HG03457 (cell line): ENCODE results near the gene IRF9.

Experiments
- ATAC-seq: cut with Tn5 transposase; IDR thresholded peaks from one replicate; pipeline ENCODE4 v1.9.1; 2021; ENCODE audit warnings: moderate number of reproducible peaks; ENCODE audit not compliant: unreplicated experiment

IRF9 gene, protein sequence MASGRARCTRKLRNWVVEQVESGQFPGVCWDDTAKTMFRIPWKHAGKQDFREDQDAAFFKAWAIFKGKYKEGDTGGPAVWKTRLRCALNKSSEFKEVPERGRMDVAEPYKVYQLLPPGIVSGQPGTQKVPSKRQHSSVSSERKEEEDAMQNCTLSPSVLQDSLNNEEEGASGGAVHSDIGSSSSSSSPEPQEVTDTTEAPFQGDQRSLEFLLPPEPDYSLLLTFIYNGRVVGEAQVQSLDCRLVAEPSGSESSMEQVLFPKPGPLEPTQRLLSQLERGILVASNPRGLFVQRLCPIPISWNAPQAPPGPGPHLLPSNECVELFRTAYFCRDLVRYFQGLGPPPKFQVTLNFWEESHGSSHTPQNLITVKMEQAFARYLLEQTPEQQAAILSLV

DNA sequence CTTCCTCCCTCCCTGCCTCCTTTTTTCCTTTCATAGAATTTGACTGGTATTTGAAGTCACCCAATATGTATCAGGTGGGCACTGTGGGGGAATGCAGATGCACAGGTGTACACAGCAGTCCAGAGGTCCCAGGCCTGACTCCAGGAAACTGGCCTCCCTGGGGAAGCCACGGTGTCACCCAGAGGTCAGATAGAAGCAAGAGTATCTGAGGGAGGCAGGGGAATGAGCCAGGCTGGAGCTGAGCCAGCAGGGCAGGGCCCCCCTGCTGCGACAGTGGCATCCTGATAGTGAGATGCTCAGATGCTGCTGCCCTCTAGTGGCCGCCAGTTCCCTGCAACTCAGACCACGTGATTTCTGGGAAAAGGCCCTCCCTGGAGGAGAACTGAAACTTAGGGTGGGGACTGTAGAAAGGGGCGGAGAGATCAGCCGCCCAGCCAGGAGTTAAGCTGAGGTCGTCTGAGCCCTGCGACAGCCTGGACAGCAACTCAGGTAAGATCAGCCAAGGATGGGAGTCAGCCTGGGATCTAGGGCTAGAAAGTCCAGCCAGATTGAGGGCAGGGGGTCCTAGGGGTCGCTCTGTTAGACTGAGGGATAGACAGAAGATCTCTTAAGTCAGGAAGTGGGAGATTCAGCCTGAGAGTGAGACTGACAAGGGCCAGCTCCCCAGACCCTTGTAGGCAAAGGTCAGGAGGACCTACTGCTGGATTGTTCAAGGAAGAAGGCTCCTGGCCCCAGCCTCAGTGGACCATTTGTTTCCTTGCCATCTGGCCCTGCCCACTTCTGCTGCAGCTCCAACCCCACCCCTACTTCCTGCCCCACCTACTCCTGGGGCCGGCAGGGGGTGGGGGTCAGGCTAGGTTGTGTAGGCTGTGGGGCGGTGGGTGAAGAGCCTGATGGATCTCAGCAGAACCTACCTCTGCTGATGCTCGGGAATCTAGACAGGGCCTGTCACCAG, at the start of gene IRF9:
TSS of gene IRF9 (plus strand) at position 416 of the 955 bp plus-strand sequence. CDS start 880 bp downstream, outside the sequence.
- ATAC-seq: peak; percentile 55

DNA sequence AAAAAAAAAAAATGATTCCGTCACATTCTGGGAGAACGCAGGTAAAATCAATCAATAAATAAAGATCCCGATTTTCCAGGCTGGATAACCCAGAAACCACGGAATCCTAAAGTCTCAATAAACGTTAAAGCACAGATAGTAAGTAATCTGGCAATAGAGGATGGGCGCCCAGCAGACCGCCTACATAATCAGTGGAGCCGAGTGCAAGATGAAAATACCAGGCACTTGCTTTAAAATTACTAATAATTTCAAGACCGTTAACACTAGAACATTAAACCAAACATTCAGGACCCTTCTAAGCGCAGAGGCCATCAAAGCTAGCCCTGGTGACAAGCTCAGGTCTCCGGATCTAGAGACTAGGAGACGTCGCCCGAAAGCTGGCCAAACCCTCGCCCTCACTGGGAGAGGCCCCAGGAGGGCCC, 47.7 kb upstream of the IRF9 start:
- ATAC-seq: no peak

DNA sequence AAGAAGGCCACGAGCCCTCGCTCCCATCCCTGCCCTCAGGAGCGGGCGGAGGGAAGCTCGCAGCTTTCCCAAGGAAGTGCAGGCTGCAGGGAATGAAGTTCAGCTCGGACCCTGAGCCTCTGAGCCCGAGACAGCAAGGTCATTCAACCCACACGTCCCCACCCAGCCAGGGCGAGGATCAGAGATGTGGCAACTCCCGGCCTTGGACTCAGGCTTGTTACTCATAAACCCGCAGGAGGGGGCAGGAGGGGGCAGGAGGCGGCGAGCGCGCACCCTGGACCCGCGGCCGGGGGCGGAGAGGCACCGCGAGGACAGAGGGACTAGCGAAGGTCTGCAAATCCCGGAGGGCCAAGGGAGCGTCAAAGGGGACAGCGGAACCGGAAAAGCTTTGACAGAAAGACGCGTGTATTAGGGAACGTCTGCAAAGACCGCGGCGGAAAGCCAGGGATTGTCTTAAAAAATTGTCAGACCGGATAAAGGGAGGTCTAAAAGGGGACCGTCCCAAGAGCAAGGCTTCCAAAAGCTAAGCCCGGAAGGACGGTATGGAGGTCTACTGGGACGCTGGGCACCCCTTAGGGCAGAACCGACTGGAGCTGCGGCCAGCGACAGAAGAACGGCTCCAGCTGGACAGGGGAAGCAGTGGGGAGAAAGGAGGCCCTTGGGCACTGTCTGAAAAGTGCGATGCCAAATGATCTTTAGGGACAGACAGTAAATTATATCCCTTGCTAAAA, 47.1 kb upstream of the IRF9 start:
- ATAC-seq: peak; percentile 22

DNA sequence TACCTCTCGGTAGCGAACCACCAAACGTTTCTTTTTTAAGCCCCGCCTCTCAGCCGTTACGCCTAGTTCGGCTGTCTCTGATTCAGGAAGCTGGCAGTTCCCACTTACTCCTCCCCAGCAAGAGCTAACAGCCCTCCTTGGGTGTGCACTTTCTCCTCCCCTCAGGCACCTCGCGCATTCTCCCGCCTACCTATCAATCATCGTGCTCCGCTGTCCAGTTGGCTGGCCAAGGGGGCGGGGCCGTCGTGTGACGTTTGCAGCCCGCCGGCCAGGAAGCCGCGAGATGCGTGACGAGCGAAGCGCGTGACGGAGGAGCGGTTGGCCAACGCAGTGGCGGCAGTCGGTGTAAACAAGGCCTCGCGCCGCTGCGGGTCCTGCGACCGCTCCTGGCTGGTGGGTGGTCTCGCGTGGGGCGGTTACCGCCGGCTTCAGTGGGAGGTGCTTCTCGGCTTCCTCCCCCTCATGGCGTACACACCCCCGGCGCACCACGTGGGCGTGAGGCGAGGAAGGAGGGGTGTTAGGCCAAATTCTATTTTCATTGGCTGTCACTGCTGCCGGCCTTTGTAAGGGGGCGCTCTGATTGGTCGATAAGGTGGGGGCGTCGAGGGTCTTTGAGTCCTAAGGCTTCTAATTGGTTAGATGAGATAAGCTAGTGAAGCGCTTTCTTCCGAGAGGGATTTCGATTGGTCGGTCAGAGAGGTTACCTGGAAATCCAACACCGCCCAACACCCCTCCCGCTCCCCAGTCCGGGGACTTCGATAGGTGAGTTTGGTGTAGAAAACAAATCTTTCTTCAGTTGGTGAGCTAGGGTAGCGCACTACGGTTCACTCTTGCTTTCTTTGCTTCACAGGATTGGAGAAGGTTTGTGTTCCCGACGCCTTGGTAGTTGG, 46.3 kb upstream of the IRF9 start, which contains the start of the genes DCAF11 and NRL:
TSS of gene DCAF11 (plus strand) at position 246 of the 890 bp plus-strand sequence. CDS start 818 bp downstream, outside the sequence.
TSS of gene NRL (minus strand) at position 418 of the 890 bp plus-strand sequence. CDS start 32,101 bp downstream, outside the sequence.
- peak; percentile 69 for ATAC-seq

DNA sequence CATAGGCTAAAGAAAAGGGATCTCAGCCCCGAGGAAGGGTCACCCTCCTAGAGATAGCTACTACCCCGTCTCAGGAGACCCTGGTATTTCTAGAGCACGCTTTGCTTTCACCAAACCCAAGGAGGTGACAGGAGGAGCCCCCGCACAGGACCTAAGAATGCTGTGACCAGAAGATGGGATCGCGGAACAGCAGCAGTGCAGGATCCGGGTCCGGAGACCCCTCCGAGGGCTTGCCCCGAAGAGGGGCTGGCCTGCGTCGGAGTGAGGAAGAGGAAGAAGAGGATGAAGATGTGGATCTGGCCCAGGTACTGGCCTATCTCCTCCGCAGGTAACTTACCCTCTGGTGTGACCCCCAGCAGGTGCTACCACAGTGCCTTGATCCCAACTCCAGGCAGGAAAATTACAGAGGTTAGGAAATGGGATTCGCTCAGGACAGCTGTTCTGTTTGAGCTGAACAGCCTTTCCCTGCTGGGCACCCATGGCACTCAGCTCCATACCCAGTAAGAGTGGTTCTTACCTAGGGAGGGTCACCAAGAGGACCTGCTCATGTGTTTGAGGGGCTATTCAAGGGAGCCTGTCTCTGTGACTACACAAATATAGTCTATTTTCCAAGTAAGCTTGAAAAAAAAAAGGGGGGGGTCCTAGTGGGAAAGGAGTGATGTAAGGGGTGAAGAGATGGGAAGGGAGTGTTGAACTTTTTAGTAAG, 45.5 kb upstream of the IRF9 start:
- no peak for ATAC-seq

DNA sequence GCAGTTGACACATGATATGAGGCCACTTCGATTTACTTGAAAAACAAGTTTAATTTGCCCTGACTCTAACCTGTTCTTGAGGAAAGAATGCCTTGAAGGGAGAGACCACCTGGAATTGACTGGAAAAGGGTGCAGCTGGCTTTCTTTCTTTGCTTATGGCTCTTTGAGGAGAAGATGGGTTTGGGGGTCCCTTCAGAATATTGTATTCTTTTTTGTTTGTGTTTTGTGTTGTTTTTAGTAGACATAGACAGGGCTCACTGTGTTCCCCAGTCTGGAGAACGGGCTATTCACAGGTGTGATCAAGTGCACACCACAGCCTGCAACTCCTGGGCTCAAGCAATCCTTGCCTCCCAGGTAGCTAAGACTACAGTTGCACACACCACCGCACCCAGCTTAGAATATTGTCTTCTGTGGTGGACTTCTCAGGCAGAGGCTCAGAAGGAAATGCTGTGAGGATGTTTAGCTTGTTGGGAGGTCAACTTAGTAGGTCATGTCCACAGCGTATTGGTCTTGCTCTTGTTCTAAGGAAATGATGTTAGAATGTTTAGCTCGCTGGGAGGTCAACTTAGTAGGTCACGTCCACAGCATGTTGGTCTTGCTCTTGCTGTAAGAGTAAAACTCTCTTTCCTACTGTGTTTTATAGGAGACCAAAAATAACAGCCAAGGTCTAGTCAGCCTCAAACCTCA, 44.8 kb upstream of the IRF9 start:
- no peak for ATAC-seq

DNA sequence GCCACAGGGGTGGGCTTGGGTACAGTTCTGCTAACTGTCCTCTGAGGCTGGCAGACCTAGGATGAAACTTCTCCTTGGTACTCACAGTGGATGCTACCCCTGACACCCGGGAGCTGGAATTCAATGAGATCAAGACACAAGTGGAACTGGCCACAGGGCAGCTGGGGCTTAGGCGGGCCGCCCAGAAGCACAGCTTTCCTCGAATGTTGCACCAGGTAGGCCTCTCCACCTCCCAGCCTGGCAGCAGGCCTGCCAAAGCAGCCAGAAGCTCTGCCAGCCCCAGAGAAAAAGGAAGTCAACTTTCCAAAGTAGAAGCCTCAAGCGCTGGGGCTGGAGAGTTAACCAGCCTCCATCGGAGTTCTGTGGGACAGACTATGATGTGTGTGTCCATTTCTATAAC, 43.9 kb upstream of the IRF9 start:
- ATAC-seq: no peak

DNA sequence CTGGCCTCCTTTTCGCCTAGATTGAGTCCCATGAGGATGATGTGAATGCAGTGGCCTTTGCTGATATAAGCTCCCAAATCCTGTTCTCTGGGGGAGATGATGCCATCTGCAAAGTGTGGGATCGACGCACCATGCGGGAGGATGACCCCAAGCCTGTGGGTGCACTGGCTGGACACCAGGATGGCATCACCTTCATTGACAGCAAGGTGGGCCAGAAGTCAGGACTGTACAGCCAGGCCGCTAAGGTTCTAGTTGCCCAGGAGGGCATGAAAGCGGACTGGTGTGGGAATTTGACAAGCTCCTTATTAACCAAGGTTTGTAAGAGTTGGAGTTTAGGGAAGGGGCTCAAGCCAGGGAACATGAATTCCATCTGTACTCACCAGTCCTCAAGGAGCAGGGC, 41.4 kb upstream of the IRF9 start:
- no peak for ATAC-seq

DNA sequence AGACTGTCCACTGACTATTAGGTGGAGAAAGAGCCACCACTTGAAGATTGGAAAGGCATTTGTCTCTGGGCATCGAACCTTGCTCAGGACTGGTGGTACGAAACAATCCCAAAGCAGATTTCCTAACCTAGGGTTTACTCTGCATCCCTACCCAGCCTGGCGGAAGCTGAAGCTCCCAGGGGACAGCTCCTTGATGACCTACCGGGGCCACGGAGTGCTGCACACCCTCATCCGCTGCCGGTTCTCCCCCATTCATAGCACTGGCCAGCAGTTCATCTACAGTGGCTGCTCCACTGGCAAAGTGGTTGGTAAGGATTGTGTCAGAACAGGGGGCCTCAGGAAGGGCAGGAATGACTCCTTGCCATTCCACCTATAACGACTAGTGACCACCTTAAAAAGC, 39.9 kb upstream of the IRF9 start:
- ATAC-seq: no peak

DNA sequence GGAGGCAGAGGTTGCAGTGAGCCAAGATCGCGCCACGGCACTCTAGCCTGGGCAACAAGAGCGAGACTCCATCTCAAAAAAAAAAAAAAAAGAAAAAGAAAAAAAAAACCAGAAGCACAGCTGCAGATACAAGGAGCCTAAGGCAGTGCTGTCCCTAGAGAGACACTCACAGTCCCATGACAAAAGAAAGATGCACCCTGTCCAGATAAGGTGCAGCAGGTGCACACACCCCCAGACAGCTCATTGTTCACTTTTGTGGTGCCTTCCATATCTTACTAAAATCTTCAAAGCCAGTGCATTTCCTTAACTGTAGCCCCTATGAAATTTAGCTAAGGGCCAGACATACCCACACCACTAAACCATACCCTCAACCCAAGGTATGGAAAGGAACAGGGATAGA, 38.6 kb upstream of the IRF9 start:
- no peak for ATAC-seq

DNA sequence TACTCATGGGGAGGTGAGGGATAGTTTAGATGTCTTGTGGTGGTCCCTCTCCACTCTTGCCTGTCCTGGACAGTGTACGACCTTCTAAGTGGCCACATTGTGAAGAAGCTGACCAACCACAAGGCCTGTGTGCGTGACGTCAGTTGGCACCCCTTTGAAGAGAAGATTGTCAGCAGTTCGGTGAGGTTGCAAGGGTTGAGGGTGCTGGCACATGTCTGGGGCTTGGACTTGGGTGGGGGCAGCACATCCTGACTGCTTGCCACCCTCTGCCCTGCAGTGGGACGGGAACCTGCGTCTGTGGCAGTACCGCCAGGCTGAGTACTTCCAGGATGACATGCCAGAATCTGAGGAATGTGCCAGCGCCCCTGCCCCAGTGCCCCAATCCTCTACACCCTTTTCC, 38.2 kb upstream of the IRF9 start:
- ATAC-seq: no peak

DNA sequence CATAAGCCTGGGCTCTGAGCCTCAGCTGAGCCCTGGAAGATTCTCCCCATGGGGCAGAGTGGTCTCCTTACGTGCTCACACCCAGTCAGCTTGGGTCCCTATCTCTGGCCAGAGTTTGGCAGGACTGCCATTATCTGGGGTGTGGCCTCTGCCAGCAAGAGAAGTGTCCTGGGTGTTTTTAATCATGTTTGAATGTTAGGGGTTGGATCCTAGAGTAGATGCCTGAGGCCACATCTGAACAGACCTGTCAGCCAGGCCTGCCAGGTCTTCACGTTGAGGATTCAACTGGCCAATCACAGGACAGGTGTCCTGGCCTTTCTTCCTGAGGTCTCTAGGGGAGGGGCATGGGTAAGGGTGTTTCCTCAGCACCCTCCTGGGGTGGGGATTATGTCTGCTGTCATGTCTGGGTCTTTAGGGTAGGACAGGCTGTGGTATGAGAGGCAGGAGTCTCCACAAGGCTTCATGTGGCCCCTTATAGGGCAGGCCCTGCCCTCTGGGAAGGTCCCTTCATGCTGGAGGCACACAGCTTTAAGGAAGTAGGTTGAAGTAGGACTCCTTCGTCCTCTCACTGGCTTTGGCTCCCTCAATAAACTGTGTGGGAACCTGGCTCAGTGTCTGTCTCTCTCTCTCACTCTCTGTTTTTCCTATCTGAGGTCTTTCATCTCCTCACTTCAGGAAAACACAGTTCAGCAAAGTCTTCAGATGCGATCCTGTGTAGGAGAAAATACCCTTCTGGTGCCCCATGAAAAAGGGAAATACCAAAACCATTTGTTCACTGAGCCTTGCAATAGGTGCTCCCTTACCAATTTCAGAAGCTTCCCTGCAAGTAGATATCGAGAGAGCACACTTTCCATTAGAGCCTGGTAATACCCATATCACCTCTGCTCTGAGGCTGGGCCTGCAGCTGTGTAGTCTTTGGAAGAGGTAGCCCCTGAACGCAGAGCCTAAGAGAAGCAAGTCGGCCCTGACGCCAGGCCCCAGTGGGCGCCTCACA, 37.3 kb upstream of the IRF9 start:
- ATAC-seq: no peak

DNA sequence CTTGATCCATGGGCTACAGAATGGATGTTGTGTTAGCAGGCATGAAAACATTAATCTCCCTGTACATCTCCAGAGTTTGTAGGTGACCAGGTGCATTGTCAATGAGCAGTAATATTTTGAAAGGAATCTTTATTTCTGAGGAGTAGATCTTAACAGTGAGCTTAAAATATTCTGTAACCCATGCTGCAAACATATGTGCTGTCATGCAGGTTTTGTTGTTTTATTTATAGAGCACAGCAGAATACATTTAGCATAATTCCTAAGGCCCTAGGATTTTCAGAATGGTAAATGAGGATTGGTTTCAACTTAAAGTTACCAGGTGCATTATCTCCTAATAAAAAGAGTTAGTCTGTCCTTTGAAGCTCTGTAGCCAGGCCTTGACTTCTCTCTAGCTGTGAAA, 34.1 kb upstream of the IRF9 start:
- ATAC-seq: no peak

DNA sequence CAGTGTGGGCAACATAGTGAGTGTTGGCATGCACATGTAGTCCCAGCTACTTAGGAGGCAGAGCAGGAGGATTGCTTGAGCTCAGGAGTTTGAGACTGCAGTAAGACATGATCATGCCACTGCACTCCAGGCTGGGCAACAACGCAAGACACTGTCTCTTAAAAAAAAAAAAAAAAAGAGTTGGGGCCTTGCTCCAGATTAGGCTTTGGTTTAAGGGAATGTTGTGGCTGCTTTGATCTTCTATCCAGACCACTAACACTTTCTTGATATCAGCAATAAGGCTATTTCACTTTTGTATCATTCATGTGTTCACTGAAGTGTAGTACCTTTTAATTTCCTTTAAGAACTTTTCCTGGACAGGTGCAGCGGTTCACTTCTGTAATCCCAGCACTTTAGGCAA, 33.4 kb upstream of the IRF9 start:
- no peak for ATAC-seq

DNA sequence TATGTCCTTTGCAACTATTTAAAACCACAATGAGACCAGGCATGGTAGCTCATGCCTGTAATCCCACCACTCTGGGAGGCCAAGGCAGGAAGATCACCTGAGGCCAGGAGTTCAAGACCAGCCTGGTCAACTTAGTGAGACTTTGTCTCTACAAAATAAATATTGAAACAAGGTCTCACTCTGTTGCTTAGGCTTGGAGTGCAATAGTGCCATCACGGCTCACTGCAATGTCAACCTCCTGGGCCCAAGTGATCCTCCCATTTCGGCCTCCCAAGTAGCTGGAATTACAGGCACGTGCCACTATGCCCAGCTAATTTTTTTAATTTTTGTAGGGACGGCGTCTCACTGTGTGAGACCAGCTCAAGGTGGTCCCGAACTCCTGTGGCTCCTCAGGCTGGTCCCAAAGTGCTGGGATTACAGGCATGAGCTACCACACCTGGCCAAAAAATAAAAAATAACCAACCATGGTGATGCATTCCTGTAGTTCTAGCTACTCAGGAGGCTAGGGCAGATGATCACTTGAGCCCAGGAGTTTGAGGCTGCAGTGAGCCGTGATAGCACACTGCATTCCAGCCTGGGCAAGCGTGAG, 31.6 kb upstream of the IRF9 start:
- ATAC-seq: no peak

DNA sequence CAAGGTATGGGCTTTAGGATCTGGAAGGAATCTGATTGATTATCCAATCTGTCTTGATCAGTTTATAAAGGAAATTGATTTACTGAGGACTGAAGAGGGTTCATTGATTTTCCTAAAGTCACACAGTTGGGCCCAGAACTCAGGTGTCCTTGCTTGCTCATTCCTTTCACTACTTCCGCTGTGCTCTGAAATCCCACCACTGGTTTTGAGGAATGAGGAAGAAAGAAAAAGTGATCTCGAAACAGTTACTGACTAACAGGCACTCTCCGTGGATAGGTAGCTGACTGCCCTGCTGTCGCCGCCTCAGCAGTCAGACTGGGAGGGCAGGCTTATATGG, 30.7 kb upstream of the IRF9 start, which contains the start of gene FITM1:
TSS of gene FITM1 (plus strand) at position 280 of the 337 bp plus-strand sequence. CDS start 905 bp downstream, outside the sequence.
- no peak for ATAC-seq
